Fibroblast of lung (primary cell): ENCODE results near the gene POLR1D. TPM values are rescaled to one million over a fixed set of nuclear protein-coding genes. Genes with fewer than 3 reads are reported as not detected.

Source experiments
- DNase-seq, 2 donors: peaks; one replicate each; pipeline versions ENCODE4 v3.0.0 to v3.0.0-alpha.2; 2010; ENCODE audit warnings: low read depth in 2 of 2
- H2AFZ ChIP-seq: 2 replicates; pipeline ENCODE4 v1.5.1; 2012; ENCODE audit warnings: low read length, control low read depth, inconsistent platforms
- H3K27ac ChIP-seq: 2 replicates; pipeline ENCODE4 v1.5.1; 2011; ENCODE audit warnings: low read length, control low read depth; ENCODE audit not compliant: insufficient read depth
- H3K27me3 ChIP-seq: 2 replicates; pipeline ENCODE4 v1.5.1; 2011; ENCODE audit warnings: mild to moderate bottlenecking, low read length; ENCODE audit not compliant: control insufficient read depth, insufficient read depth
- H3K36me3 ChIP-seq: 2 replicates; pipeline ENCODE4 v1.5.1; 2011; ENCODE audit warnings: low read length; ENCODE audit not compliant: control insufficient read depth, insufficient read depth
- H3K4me1 ChIP-seq: 2 replicates; pipeline ENCODE4 v1.5.1; 2011; ENCODE audit warnings: low read length; ENCODE audit not compliant: control insufficient read depth, insufficient read depth; ENCODE audit errors: extremely low read depth
- H3K4me2 ChIP-seq: 2 replicates; pipeline ENCODE4 v1.5.1; 2011; ENCODE audit warnings: low read length, control low read depth; ENCODE audit not compliant: insufficient read depth; ENCODE audit errors: extremely low read depth
- H3K4me3 ChIP-seq, 4 experiments: fragments of 200-600 bp in 1 of 4; sonication (generic) in 1 of 4; replicated peaks in 1 of 4; 2 replicates each; pipeline ENCODE4 v1.5.1; 2011 to 2016; ENCODE audit warnings: low read length in 4 of 4, low read depth in 3 of 4, mild to moderate bottlenecking in 3 of 4, control low read depth in 2 of 4, inconsistent platforms in 1 of 4, mixed read lengths in 1 of 4; ENCODE audit not compliant: insufficient read depth in 1 of 4; ENCODE audit errors: control extremely low read depth in 1 of 4
- H3K79me2 ChIP-seq: 2 replicates; pipeline ENCODE4 v1.5.1; 2012; ENCODE audit warnings: mild to moderate bottlenecking, low read length, inconsistent platforms; ENCODE audit not compliant: control insufficient read depth, insufficient read depth
- H3K9ac ChIP-seq: 2 replicates; pipeline ENCODE4 v1.5.1; 2011; ENCODE audit warnings: mild to moderate bottlenecking, low read length, control low read depth; ENCODE audit not compliant: insufficient read depth
- H3K9me3 ChIP-seq: 2 replicates; pipeline ENCODE4 v1.5.1; 2012; ENCODE audit warnings: low read depth, low read length; ENCODE audit not compliant: control insufficient read depth, insufficient read depth
- H4K20me1 ChIP-seq: 2 replicates; pipeline ENCODE4 v1.5.1; 2011; ENCODE audit warnings: low read length; ENCODE audit not compliant: control insufficient read depth, insufficient read depth; ENCODE audit errors: extremely low read depth
- EZH2 ChIP-seq: IDR thresholded peaks from 2 replicates; pipeline ENCODE4 v1.5.1; 2012; ENCODE audit warnings: low read length, control low read depth, mild to moderate bottlenecking; ENCODE audit errors: missing control alignments
- polyA plus RNA-seq, 2 donors: library from polyadenylated mRNA; depleted of rRNA in 1 of 2; stranded (reverse) in 1 of 2; unstranded in 1 of 2; fragments of >200 nt; gene quantifications; 2 replicates each; pipeline ENCODE4 v1.2.1, GENCODE V29; 2011 to 2012; ENCODE audit warnings: missing spikeins in 1 of 2
- total RNA-seq: library from RNA; depleted of rRNA; stranded (reverse); fragments of >200 nt; gene quantifications from 2 replicates; pipeline ENCODE4 v1.2.1, GENCODE V29; 2014
- TF ChIP-seq, protein P1 (sequence below), 2 donors: IDR thresholded peaks in 1 of 2; conservative IDR thresholded peaks in 1 of 2; 1 replicate in 1 of 2; 2 replicates in 1 of 2; pipeline ENCODE4 v1.5.1; 2011 to 2012; ENCODE audit warnings: low read length in 2 of 2, control low read depth in 1 of 2, inconsistent platforms in 1 of 2, low read depth in 1 of 2, mild to moderate bottlenecking in 1 of 2

Gene POLR1D
- total and polyA plus RNA-seq, 2 donors (not counting 1 experiment from before 2014, with no cell fraction given), result 84.6 to 96.0 TPM

GRCh38 chr13:27599096-27599495 is 22.6 kb upstream of the POLR1D start:
- TF ChIP-seq, protein P1, sequence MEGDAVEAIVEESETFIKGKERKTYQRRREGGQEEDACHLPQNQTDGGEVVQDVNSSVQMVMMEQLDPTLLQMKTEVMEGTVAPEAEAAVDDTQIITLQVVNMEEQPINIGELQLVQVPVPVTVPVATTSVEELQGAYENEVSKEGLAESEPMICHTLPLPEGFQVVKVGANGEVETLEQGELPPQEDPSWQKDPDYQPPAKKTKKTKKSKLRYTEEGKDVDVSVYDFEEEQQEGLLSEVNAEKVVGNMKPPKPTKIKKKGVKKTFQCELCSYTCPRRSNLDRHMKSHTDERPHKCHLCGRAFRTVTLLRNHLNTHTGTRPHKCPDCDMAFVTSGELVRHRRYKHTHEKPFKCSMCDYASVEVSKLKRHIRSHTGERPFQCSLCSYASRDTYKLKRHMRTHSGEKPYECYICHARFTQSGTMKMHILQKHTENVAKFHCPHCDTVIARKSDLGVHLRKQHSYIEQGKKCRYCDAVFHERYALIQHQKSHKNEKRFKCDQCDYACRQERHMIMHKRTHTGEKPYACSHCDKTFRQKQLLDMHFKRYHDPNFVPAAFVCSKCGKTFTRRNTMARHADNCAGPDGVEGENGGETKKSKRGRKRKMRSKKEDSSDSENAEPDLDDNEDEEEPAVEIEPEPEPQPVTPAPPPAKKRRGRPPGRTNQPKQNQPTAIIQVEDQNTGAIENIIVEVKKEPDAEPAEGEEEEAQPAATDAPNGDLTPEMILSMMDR (conservative IDR thresholded peaks at IDR 0.05 in 1 of 2, IDR thresholded peaks at IDR 0.05 in 1 of 2; ENCODE audit: low read depth in 1 of 2, low read length in 2 of 2), result no peak
- TF ChIP-seq EZH2, result no peak
- Histone ChIP-seq H3K9ac (no peak overlapping the region), H3K27me3 (no peaks in the 10 kb centered on the region), H3K4me3 (no peak overlapping the region), H4K20me1 (no peaks in the 10 kb centered on the region), H3K4me2 (no peak overlapping the region), H3K9me3 (no peaks in the 10 kb centered on the region), H3K36me3 (no peaks in the 10 kb centered on the region), H3K4me1 (peaks cover 2% of the 10 kb centered on the region), H2AFZ (no peak overlapping the region), H3K27ac (no peak overlapping the region), H3K79me2 (no peaks in the 10 kb centered on the region)
- no peak for DNase-seq

GRCh38 chr13:27599845-27600553 is 21.7 kb upstream of the POLR1D start:
- Histone ChIP-seq H3K36me3 (no peaks in the 10 kb centered on the region), H3K9me3 (no peaks in the 10 kb centered on the region), H3K27ac (no peak overlapping the region), H3K9ac (no peak overlapping the region), H3K4me2 (no peak overlapping the region), H3K27me3 (no peaks in the 10 kb centered on the region), H3K4me3 (no peak overlapping the region), H4K20me1 (no peaks in the 10 kb centered on the region), H3K4me1 (peaks cover 2% of the 10 kb centered on the region), H2AFZ (no peak overlapping the region), H3K79me2 (no peaks in the 10 kb centered on the region)
- peak; percentile 67 to 86 for DNase-seq
- TF ChIP-seq, protein P1 (conservative IDR thresholded peaks at IDR 0.05 in 1 of 2, IDR thresholded peaks at IDR 0.05 in 1 of 2; ENCODE audit: low read depth in 1 of 2, low read length in 2 of 2), result no peak
- TF ChIP-seq EZH2, result no peak

GRCh38 chr13:27600711-27601110 is 21.0 kb upstream of the POLR1D start:
- Histone ChIP-seq H3K4me3 (no peak overlapping the region), H4K20me1 (no peaks in the 10 kb centered on the region), H3K79me2 (no peaks in the 10 kb centered on the region), H2AFZ (no peak overlapping the region), H3K9ac (no peak overlapping the region), H3K27me3 (no peaks in the 10 kb centered on the region), H3K9me3 (no peaks in the 10 kb centered on the region), H3K27ac (no peak overlapping the region), H3K4me2 (no peak overlapping the region), H3K4me1 (peaks cover 2% of the 10 kb centered on the region), H3K36me3 (no peaks in the 10 kb centered on the region)
- no peak for TF ChIP-seq EZH2
- TF ChIP-seq, protein P1 (conservative IDR thresholded peaks at IDR 0.05 in 1 of 2, IDR thresholded peaks at IDR 0.05 in 1 of 2; ENCODE audit: low read depth in 1 of 2, low read length in 2 of 2), result no peak
- no peak for DNase-seq
